ENCODE measurements around the gene FXYD5.

DNA sequence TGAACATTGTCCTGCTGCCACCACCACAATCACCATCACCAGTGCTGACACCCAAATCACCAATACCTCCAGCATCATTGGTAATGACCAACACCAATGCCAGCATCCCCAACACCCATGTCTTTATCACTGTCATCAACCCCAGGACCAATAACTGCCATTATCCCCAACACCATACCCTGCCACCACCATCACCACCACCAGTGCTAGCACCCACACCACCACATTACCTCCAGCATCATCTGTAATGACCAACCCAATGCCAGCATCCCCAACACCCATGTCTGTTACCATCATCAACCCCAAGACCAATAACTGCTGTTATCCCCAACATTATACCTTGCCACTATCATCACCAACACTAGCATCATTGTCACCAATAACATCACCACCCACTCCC, 22.3 kb upstream of the FXYD5 start:
- TF ChIP-seq, protein P1, sequence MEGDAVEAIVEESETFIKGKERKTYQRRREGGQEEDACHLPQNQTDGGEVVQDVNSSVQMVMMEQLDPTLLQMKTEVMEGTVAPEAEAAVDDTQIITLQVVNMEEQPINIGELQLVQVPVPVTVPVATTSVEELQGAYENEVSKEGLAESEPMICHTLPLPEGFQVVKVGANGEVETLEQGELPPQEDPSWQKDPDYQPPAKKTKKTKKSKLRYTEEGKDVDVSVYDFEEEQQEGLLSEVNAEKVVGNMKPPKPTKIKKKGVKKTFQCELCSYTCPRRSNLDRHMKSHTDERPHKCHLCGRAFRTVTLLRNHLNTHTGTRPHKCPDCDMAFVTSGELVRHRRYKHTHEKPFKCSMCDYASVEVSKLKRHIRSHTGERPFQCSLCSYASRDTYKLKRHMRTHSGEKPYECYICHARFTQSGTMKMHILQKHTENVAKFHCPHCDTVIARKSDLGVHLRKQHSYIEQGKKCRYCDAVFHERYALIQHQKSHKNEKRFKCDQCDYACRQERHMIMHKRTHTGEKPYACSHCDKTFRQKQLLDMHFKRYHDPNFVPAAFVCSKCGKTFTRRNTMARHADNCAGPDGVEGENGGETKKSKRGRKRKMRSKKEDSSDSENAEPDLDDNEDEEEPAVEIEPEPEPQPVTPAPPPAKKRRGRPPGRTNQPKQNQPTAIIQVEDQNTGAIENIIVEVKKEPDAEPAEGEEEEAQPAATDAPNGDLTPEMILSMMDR (IDR thresholded peaks at IDR 0.05) = no peak
- no peak for TF ChIP-seq SIN3A (IDR thresholded peaks at IDR 0.05; ENCODE audit: borderline replicate concordance, insufficient read depth, low read depth, low read length)
